ENCODE measurements around the gene NEB.

GRCh38 chr2:151776367-151776766, 42.1 kb upstream of the NEB start:
- TF ChIP-seq CTCF (IDR thresholded peaks at IDR 0.05) = no peak
- no peak for TF ChIP-seq POLR2A (IDR thresholded peaks at IDR 0.05)

All from gastroesophageal sphincter (tissue), 3 donors.